ENCODE measurements around the gene ACKR4.

DNA sequence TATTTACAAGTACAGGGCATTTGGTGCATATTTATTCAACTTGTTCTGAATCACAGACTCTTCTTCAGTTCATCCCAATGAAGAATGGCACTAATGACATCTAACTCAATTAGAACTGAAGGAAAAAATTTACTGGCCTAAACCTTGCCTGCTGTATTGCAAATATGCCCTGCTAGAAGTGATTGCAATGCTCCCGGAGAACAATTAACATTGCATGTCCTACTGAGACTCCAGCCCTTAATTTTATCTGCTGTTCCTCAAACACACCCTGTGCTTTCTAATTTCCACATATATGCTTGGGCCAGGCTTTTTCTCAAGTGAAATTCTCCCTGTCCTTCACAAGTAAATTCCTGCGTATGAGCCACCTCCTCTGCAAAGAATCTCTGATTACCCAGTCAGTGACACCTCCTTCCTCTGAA is 8.3 kb downstream of the ACKR4 start:
- TF ChIP-seq, protein P1, sequence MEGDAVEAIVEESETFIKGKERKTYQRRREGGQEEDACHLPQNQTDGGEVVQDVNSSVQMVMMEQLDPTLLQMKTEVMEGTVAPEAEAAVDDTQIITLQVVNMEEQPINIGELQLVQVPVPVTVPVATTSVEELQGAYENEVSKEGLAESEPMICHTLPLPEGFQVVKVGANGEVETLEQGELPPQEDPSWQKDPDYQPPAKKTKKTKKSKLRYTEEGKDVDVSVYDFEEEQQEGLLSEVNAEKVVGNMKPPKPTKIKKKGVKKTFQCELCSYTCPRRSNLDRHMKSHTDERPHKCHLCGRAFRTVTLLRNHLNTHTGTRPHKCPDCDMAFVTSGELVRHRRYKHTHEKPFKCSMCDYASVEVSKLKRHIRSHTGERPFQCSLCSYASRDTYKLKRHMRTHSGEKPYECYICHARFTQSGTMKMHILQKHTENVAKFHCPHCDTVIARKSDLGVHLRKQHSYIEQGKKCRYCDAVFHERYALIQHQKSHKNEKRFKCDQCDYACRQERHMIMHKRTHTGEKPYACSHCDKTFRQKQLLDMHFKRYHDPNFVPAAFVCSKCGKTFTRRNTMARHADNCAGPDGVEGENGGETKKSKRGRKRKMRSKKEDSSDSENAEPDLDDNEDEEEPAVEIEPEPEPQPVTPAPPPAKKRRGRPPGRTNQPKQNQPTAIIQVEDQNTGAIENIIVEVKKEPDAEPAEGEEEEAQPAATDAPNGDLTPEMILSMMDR (conservative IDR thresholded peaks at IDR 0.05; ENCODE audit: low read depth, low read length) = no peak
- TF ChIP-seq EZH2 (IDR thresholded peaks at IDR 0.05; ENCODE audit: low read length, unreplicated experiment) = no peak
- TF ChIP-seq EZH2phosphoT487 (IDR thresholded peaks at IDR 0.05; ENCODE audit: borderline replicate concordance, low read length) = no peak
